HCT116 (cell line): Measurements from ENCODE around the gene BBS2.

Experiments used
- CTCF ChIP-seq, 3 experiments: fragments of 200-600 bp in 1 of 3; sonication (generic) in 1 of 3; IDR thresholded peaks in 2 of 3; conservative IDR thresholded peaks in 1 of 3; 2 replicates each; pipeline ENCODE4 v1.5.1; 2012 to 2017; ENCODE audit warnings: low read depth in 2 of 3, low read length in 2 of 3, antibody characterized with exemption in 1 of 3, borderline replicate concordance in 1 of 3, control low read depth in 1 of 3, mild to moderate bottlenecking in 1 of 3, mixed read lengths in 1 of 3, mixed run types in 1 of 3, moderate library complexity in 1 of 3; ENCODE audit not compliant: insufficient read depth in 1 of 3
- EZH2 ChIP-seq: fragments of 200-600 bp; sonication (generic); IDR thresholded peaks from 2 replicates; pipeline ENCODE4 v1.6.1; 2017; ENCODE audit warnings: antibody characterized with exemption, mixed run types
- RAD21 ChIP-seq: IDR thresholded peaks from 2 replicates; pipeline ENCODE4 v1.6.1; 2012; ENCODE audit warnings: low read depth, mild to moderate bottlenecking
- ZNF274 ChIP-seq: fragments of 200-500 bp; sonication (Bioruptor generic); IDR thresholded peaks from 2 replicates; pipeline ENCODE4 v1.6.1; 2014; ENCODE audit warnings: mild to moderate bottlenecking, low read depth, low read length, inconsistent platforms

GRCh38 chr16:56549161-56549560 lies 29.3 kb upstream of the BBS2 start:
- no peak for TF ChIP-seq ZNF274
- TF ChIP-seq CTCF (IDR thresholded peaks at IDR 0.05 in 2 of 3, conservative IDR thresholded peaks at IDR 0.05 in 1 of 3; ENCODE audit: borderline replicate concordance in 1 of 3, insufficient read depth in 1 of 3, low read depth in 2 of 3, low read length in 2 of 3): no peak
- no peak for TF ChIP-seq RAD21
- no peak for TF ChIP-seq EZH2
